HG02885 (cell line): ENCODE data around the gene RASGRF1.
"Not testable (repeated sequence)": the region's sequence is repeated elsewhere in the genome, so short reads cannot be mapped to it uniquely, and the experiment has no call there.

Experiments used
- ATAC-seq: cut with Tn5 transposase; IDR thresholded peaks from one replicate; pipeline ENCODE4 v1.9.1; 2021; ENCODE audit warnings: mild to moderate bottlenecking; ENCODE audit not compliant: unreplicated experiment, poor library complexity

RASGRF1 gene

GRCh38 chr15:79090487-79091203, at the start of gene RASGRF1:
RASGRF1 (minus strand) TSS chr15:79090780; CDS start chr15:79090498, 282 bp downstream.
- no peak for ATAC-seq

GRCh38 chr15:79136434-79137046, 46.0 kb upstream of the RASGRF1 start:
- no peak for ATAC-seq

DNA sequence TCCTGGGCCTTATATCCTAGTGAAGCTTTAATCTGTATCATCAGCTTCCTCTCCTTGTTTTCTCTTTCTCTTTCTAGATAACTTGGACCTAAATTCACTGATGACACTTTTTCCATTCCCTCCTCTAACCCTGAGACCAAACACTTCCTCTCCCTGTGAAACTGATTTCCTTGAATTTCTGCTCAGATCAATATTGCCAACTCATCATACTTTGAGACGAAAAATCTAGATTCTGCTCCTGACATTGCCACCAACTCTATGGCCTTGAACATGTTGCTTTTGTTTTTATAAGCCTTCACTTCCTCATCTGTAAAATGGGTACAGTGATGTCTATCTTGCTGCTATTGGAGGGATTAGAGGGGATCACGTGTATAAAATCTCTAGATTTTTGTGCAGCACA, 42.7 kb upstream of the RASGRF1 start:
- no peak for ATAC-seq

DNA sequence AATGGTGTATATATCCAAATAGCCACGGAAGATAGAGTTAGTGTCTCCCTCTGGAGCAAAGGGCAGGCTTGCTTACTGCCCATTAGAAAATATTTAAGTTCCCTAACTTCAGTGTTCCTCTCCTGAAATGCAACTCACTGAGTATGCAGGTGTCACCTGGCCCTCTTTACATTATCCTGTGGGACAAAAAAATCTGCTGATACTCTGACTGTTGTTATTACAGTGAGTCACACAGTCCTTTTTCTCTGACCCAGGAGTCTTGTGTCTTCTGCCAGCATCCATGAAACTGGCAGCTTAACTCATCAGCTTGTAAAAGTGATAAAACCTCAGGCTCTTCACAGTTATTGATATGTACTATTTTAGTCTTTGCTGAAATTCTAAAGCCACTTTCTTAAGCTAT, 42.2 kb upstream of the RASGRF1 start:
- ATAC-seq = no peak

DNA sequence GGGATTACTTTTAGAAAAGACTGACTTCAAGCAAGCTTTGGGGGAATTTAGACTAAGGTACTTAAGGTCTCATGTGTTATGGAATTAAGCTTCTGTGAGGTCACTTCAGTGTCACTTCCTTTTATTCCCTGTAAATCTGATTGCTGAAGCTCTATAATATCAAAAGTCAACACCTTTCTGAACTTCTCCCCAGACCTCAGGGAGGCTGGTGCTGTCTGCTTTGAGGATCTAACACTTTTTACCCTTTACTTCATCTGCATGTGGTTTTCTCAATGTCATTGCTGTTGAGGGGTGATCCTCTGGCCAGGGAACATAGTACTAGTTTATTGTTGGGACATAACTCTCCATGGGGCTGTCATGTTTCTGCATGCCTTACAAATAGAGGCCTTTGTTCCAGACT, 41.8 kb upstream of the RASGRF1 start:
- no peak for ATAC-seq

DNA sequence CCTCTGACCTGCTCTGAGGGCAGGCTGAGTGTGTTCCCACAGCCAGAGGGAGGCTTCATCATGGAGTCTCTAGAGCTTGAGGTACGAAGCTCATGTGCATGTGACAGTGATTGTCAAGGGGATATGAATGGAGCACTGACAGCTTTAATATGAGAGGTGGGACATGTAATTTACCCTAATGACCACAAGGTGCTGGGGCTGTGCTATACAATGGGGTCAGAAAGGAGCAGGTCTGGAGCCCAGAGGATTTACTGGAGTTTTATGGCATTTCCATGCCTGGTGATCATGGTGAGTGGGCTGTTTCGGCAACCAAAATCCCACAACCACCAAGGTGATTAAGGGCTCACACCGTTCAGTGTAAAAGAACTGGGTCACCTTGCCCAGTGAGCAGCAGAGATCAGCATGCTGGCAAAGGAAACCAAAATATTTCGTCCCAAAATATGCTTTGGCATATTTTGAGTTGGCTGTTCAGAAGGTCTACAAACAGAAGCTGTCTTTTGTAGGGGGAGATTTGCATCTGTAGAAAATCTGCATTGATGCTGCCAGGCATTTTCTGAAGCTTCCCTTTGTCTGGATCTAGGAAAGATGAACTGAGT, 40.1 kb upstream of the RASGRF1 start:
- ATAC-seq = no peak

DNA sequence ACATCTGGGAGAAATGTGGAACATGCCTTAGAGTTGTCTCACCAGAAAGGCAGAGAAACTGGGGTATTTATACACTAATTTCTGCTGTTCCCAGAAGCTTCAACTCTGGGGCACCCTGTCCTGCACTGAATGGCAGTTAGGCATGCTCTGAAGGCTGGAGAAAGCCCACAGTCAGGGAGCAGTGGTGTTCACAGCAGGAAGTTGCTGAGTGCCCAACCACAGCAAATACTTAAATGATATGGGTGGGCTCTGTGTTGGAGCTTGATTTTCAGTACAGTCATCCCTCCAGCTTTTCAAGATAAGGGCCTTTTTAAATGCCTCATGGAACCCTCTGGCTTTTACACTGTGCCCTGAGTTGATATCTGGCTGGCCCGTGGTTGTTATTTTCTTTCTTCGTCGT, 38.7 kb upstream of the RASGRF1 start:
- ATAC-seq = no peak

GRCh38 chr15:79128556-79128955, 38.0 kb upstream of the RASGRF1 start:
- ATAC-seq = no peak

DNA sequence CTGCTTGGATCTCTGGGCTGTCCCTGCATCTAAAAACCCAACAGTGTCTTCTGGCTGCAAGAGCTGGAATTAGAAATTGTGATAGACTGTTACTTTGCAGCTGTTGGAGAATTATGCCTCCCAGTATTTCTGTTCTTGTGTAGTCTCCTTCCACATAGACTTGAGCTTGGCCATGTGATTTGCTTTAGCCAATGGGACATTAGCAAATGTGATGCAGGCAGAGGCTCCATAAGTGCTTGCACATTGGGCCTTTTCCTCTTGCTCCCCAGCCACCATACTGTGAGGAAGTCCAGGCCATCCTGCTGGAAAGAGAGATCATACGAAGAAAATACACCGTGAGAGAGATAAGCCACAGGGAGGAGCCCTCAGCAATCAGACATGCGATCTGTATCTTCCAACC, 33.8 kb upstream of the RASGRF1 start:
- no peak for ATAC-seq

DNA sequence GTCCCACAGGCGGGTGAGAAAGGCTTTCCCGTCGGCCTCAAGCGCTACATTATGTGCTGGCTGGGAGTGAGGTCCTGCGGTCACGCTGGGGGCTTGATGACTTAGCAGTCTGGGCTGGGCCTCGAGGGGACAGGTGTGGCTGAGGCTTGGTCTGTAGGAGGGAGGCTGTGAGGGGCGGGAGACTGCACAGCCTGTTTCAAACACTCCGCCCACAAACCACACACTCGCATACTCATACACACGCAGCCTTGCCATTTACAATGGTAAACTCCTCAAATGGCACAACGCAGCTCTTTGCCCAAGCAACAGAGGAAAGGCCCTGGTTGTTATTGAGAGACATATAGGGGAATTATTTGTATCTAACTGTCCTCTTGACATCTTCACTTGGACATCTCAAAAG, 32.4 kb upstream of the RASGRF1 start:
- ATAC-seq = no peak

DNA sequence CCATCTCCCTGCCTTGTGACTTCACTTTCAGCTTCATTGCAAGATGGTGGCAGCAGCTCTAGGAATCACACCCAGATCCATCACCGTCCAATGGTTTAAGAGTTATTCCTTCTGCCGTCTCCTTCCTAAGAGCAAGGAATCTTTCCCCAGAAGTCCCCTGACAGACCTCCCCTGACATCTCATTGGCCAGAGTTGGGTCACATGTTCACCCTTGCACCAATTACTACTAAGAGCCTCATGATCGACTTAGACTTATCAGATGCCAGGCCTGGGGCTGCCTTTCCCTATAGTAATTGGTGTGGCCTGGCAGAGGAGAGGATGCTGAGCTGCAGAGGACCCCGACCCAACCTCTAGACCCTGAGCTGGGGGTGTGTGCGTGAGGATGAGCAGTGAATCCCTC, 31.8 kb upstream of the RASGRF1 start:
- ATAC-seq = no peak

- no peak for ATAC-seq
Observed at GRCh38 chr15:79121571-79121970, 31.0 kb upstream of the RASGRF1 start.

GRCh38 chr15:79117442-79118204, 27.0 kb upstream of the RASGRF1 start:
- ATAC-seq = no peak

DNA sequence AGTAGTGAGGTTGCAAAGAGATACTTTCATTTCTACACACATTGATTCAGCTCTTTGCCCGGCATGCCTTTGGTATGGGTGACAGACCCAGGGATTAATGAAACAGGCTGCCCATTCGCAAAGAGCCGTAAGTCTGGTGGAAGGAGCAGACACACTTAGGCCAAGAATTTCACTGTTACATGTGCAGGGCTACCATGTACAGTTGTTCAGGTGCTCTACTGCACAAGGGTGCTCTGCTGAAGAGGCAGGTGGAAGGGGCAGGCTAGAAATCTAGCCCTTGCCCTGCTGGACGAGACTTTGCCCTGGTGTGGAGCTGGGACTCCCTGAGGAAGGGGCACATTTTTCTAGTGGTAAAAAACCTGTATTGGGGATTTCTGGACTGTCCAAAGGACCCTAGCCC, 26.2 kb upstream of the RASGRF1 start:
- ATAC-seq = no peak

GRCh38 chr15:79115986-79116665, 25.5 kb upstream of the RASGRF1 start:
- ATAC-seq = no peak

DNA sequence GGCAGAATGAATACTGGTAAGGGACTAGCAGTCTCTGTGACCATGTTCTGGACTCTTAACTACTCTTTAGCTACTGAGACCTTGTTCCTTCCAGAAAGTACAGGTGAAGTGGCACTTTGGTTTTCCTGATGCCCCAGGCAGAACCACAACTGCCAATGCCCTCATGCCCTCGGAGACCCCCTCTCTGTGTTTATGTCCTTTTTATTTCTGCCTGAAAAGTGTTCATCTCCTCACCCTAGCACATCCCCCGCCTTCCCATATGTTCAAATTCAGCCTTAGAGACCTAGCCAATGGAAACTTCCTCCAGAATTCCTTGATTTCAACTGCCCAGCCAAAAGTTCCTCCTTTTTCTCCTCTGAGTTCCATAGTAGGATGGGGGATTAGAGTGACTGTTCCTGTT, 23.3 kb upstream of the RASGRF1 start:
- no peak for ATAC-seq

- not testable (repeated sequence) for ATAC-seq
Observed at GRCh38 chr15:79111404-79111803, 20.8 kb upstream of the RASGRF1 start.

DNA sequence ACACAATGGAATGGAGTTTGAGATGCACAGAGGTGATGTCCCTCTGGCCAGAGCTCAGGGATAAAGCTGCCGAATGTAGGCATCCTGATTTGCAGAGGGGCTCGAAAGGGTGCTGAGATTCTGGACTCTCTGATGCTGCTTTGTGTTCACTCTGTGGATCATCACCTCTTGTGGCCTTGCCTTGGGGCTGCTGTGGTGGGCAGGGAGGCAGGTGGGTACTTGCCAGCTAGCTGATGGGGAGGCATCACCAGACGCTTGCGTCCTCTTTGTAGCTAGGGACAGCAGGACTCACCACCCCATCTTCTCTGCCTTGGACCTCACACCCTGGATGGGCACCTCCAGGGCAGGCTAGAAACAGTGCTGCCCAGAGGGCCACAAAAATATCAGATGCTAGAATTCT, 14.6 kb upstream of the RASGRF1 start:
- ATAC-seq = no peak

DNA sequence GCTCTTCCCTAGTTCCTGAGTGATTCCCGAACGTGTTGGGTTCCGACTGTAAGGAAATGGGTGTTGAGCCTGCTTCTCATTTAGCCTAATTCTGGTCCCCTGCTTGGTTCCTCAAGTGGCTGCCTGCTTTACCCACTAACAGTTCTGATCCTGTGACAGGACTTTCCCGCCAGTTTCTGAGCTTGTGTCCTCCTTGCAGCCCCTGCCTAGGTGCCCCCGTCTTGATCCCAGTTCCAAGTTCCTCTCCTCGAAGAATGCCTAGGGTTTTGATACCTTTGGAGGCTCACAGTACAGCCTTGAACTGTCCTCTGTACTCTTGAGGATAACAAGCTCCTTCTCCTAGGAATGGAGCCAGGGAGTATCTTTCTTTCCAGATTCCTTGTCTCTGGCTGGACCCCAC, 12.0 kb upstream of the RASGRF1 start:
- no peak for ATAC-seq

DNA sequence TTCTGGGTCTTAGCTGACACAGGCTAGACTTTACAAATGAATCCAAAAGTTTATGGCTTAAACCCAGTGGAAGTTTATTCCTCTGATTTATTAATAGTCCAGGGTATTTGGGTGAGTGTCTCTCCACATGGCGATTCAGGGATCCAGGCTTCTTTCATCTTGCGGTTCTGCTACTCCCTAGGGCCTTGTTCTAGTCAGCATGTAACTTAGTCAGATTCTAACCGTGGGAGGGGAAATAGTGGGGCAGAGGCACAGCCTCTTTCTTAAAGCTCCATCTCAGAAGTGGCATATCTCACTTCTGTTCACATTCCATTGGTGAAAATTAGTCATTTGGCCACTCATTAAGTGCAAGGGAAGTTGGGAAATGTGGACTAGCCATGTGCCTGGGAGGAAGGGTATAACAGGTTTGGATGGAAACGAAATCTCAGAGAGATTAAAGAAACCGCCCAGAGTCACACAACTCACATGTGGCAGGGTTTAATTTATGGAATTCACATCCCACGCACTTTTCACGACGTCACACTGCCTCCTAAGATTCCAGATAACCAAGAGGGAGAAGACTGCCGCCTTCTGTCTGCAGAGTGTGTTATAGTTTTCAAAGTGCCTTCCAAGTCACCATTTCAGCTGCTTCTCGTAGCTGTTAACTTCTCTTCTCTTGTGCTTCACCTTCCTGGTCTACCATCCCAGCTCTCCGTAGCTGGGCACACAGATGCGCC, 11.4 kb upstream of the RASGRF1 start:
- ATAC-seq = no peak
